GM21381 (cell line): ENCODE data around the gene RAB35.
A peak's percentile ranks its signal among the peaks of the same experiment; 100 is the strongest.

Experiments used
- ATAC-seq: cut with Tn5 transposase; IDR thresholded peaks from one replicate; pipeline ENCODE4 v1.9.1; 2021; ENCODE audit warnings: mild to moderate bottlenecking, moderate library complexity; ENCODE audit not compliant: unreplicated experiment

RAB35 gene

GRCh38 chr12:120090206-120090605 lies 26.3 kb downstream of the RAB35 start:
- no peak for ATAC-seq

GRCh38 chr12:120089796-120090195 lies 26.8 kb downstream of the RAB35 start:
- no peak for ATAC-seq

GRCh38 chr12:120089105-120089504 lies 27.4 kb downstream of the RAB35 start:
- no peak for ATAC-seq

GRCh38 chr12:120086801-120087621 lies 29.5 kb downstream of the RAB35 start:
- ATAC-seq, result peak; percentile 98

- no peak for ATAC-seq
Observed at GRCh38 chr12:120085920-120086645, 30.5 kb downstream of the RAB35 start.

GRCh38 chr12:120081641-120082040 lies 34.9 kb downstream of the RAB35 start:
- ATAC-seq, result no peak

- ATAC-seq, result no peak
Observed at GRCh38 chr12:120079411-120080400, 36.8 kb downstream of the RAB35 start.

GRCh38 chr12:120078868-120079267 lies 37.7 kb downstream of the RAB35 start:
- no peak for ATAC-seq

- ATAC-seq, result no peak
Observed at GRCh38 chr12:120077260-120077659, 39.3 kb downstream of the RAB35 start.

GRCh38 chr12:120076651-120077050 lies 39.9 kb downstream of the RAB35 start:
- no peak for ATAC-seq

- ATAC-seq, result no peak
Observed at GRCh38 chr12:120075034-120075616, 41.4 kb downstream of the RAB35 start.

- ATAC-seq, result no peak
Observed at GRCh38 chr12:120072472-120073249, 43.9 kb downstream of the RAB35 start.

- no peak for ATAC-seq
Observed at GRCh38 chr12:120071493-120072020, 45.0 kb downstream of the RAB35 start.

- ATAC-seq, result no peak
Observed at GRCh38 chr12:120069278-120069677, 47.3 kb downstream of the RAB35 start.

- ATAC-seq, result no peak
Observed at GRCh38 chr12:120067901-120068300, 48.7 kb downstream of the RAB35 start.

GRCh38 chr12:120067084-120067869 lies 49.3 kb downstream of the RAB35 start:
- no peak for ATAC-seq

- no peak for ATAC-seq
Observed at GRCh38 chr12:120066341-120066740, 50.2 kb downstream of the RAB35 start.

GRCh38 chr12:120065472-120065871 lies 51.1 kb downstream of the RAB35 start:
- ATAC-seq, result no peak
